GM21737 (cell line): ENCODE data around the gene DDX27.

Experiments
- ATAC-seq: cut with Tn5 transposase; IDR thresholded peaks from one replicate; pipeline ENCODE4 v1.9.1; 2021; ENCODE audit warnings: mild to moderate bottlenecking, moderate library complexity; ENCODE audit not compliant: unreplicated experiment

DDX27 gene

GRCh38 chr20:49286689-49287551 lies 67.7 kb downstream of the DDX27 start:
- no peak for ATAC-seq

- no peak for ATAC-seq
Observed at GRCh38 chr20:49287555-49288249, 68.5 kb downstream of the DDX27 start.

GRCh38 chr20:49288250-49288751 lies 69.1 kb downstream of the DDX27 start:
- ATAC-seq, result no peak

GRCh38 chr20:49288784-49289696 lies 69.8 kb downstream of the DDX27 start:
- no peak for ATAC-seq

- no peak for ATAC-seq
Observed at GRCh38 chr20:49290608-49291191, 71.5 kb downstream of the DDX27 start.

GRCh38 chr20:49291200-49291599 lies 72.0 kb downstream of the DDX27 start:
- ATAC-seq, result no peak

- ATAC-seq, result no peak
Observed at GRCh38 chr20:49292010-49292409, 72.8 kb downstream of the DDX27 start.

GRCh38 chr20:49293122-49293521 lies 73.9 kb downstream of the DDX27 start:
- no peak for ATAC-seq
